KMS-11 (cell line): ENCODE results near the gene RFX5.

Experiments
- H2AFZ ChIP-seq: fragments of 200-600 bp; sonication (generic); 2 replicates; pipeline ENCODE4 v1.6.1; 2016; ENCODE audit warnings: antibody characterized with exemption, mixed run types, low read depth
- H3K27ac ChIP-seq: fragments of 200-600 bp; sonication (generic); 2 replicates; pipeline ENCODE4 v1.6.1; 2016; ENCODE audit warnings: mild to moderate bottlenecking, mixed run types
- H3K27me3 ChIP-seq: fragments of 200-600 bp; sonication (generic); 2 replicates; pipeline ENCODE4 v1.6.1; 2017; ENCODE audit warnings: mild to moderate bottlenecking, low read depth, mixed run types, moderate library complexity; ENCODE audit not compliant: insufficient read depth
- H3K36me3 ChIP-seq: fragments of 200-600 bp; sonication (generic); 2 replicates; pipeline ENCODE4 v1.6.1; 2017; ENCODE audit warnings: mild to moderate bottlenecking, mixed run types; ENCODE audit not compliant: insufficient read depth
- H3K4me1 ChIP-seq: fragments of 200-600 bp; sonication (generic); 2 replicates; pipeline ENCODE4 v1.6.1; 2016; ENCODE audit warnings: mild to moderate bottlenecking, low read depth, mixed run types; ENCODE audit not compliant: poor library complexity, severe bottlenecking
- H3K4me2 ChIP-seq: fragments of 200-600 bp; sonication (generic); 2 replicates; pipeline ENCODE4 v1.7.0; 2016; ENCODE audit warnings: mild to moderate bottlenecking, mixed run types
- H3K4me3 ChIP-seq: fragments of 200-600 bp; sonication (generic); IDR thresholded peaks from 2 replicates; pipeline ENCODE4 v1.6.1; 2017; ENCODE audit warnings: low read depth, low read length, mixed read lengths; ENCODE audit not compliant: insufficient read depth
- H3K79me2 ChIP-seq: fragments of 200-600 bp; sonication (generic); 2 replicates; pipeline ENCODE4 v1.6.1; 2016; ENCODE audit warnings: low read depth, mixed run types; ENCODE audit not compliant: insufficient read depth
- H3K9ac ChIP-seq: fragments of 200-600 bp; sonication (generic); 2 replicates; pipeline ENCODE4 v1.6.1; 2016; ENCODE audit warnings: mild to moderate bottlenecking, mixed run types
- H4K20me1 ChIP-seq: fragments of 200-600 bp; sonication (generic); 2 replicates; pipeline ENCODE4 v1.6.1; 2016; ENCODE audit warnings: mild to moderate bottlenecking, mixed run types; ENCODE audit not compliant: insufficient read depth
- CTCF ChIP-seq: fragments of 200-600 bp; sonication (generic); conservative IDR thresholded peaks from 2 replicates; pipeline ENCODE4 v1.6.1; 2017; ENCODE audit warnings: low read depth, mild to moderate bottlenecking, antibody characterized with exemption, low read length, moderate library complexity, mixed read lengths

The RFX5 gene

GRCh38 chr1:151334822-151335221 is 12.2 kb downstream of the RFX5 start:
- no peaks in the 10 kb centered on the region for H3K79me2 ChIP-seq
- H3K27me3 ChIP-seq: no peaks in the 10 kb centered on the region
- H3K4me3 ChIP-seq: no peak overlapping the region

GRCh38 chr1:151327903-151328674 is 19.0 kb downstream of the RFX5 start:
- Histone ChIP-seq H3K4me2 (peak overlapping the region; percentile 98), H2AFZ (peak overlapping the region; percentile 64), H3K27me3 (no peaks in the 10 kb centered on the region), H3K9ac (peak overlapping the region; percentile 81; the same call in 1 of the 2 replicates), H3K4me1 (peaks cover 20% of the 10 kb centered on the region), H3K4me3 (peak overlapping the region; percentile 98), H4K20me1 (no peaks in the 10 kb centered on the region), H3K79me2 (peaks cover 34% of the 10 kb centered on the region), H3K36me3 (peaks cover 7% of the 10 kb centered on the region; the same call in 1 of the 2 replicates), H3K27ac (peak overlapping the region; percentile 71)
- no peak for TF ChIP-seq CTCF

More at GRCh38 chr1:151334822-151335221, 12.2 kb downstream of the RFX5 start:
- H4K20me1 ChIP-seq: no peaks in the 10 kb centered on the region
- peaks cover 2% of the 10 kb centered on the region for H3K4me1 ChIP-seq
- no peak for TF ChIP-seq CTCF
- H3K36me3 ChIP-seq: no peaks in the 10 kb centered on the region
- H3K4me2 ChIP-seq: no peak overlapping the region
- no peak overlapping the region for H3K27ac ChIP-seq
- no peak overlapping the region for H2AFZ ChIP-seq
- H3K9ac ChIP-seq: no peak overlapping the region

- Histone ChIP-seq H3K4me1 (peaks cover 20% of the 10 kb centered on the region), H3K27ac (peak within 1 kb of the TSS; percentile 71), H2AFZ (peak within 1 kb of the TSS; percentile 64), H3K27me3 (no peaks in the 10 kb centered on the region), H3K4me2 (peak within 1 kb of the TSS; percentile 98), H3K79me2 (peaks cover 34% of the 10 kb centered on the region), H3K4me3 (peak within 1 kb of the TSS; percentile 98), H3K9ac (peak within 1 kb of the TSS; percentile 81), H4K20me1 (no peaks in the 10 kb centered on the region), H3K36me3 (peaks cover 7% of the 10 kb centered on the region; the same call in 1 of the 2 replicates)
- no peak for TF ChIP-seq CTCF
Observed at GRCh38 chr1:151327223-151327902, 19.7 kb downstream of the RFX5 start, which contains the start of gene PI4KB. Gene PI4KB (minus strand): TSS chr1:151327416. CDS start chr1:151316481, 10,935 bp downstream.

- Histone ChIP-seq H2AFZ (peak overlapping the region; percentile 64), H3K4me3 (peak overlapping the region; percentile 98), H3K4me2 (peak overlapping the region; percentile 98), H3K79me2 (peaks cover 40% of the 10 kb centered on the region), H3K27me3 (no peaks in the 10 kb centered on the region), H3K9ac (peak overlapping the region; percentile 81), H4K20me1 (no peaks in the 10 kb centered on the region), H3K36me3 (peaks cover 7% of the 10 kb centered on the region; the same call in 1 of the 2 replicates), H3K4me1 (peaks cover 20% of the 10 kb centered on the region), H3K27ac (peak overlapping the region; percentile 71)
- TF ChIP-seq CTCF: no peak
Observed at GRCh38 chr1:151326619-151327222, 20.3 kb downstream of the RFX5 start.
